ENCODE data around the gene GALNT4. TPM values are rescaled to one million over a fixed set of nuclear protein-coding genes. Genes with fewer than 3 reads are reported as not detected.

The GALNT4 gene

DNA sequence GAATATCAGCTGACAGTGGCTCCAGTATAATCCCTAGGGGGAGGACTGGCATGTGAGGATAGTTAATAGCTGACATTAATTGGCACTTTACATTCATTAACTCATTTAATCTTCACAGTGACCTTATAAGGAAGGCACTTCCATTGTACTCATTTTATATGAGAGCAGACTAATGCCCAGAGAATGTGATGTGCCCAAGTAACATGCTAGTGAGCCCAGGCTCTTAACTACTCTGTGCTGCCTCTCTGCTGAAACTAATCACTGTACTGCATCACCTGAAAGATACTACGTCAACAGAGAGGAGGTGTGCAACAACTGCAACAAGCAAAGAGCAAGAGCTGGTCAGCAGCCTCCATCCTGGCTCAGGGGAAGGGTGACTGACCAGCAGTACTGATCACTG is 40.1 kb downstream of the GALNT4 start:
- no peaks in the 10 kb centered on the region for H3K9me3 ChIP-seq (replicated peaks; ENCODE audit: low read length)
- no peak overlapping the region for H3K4me2 ChIP-seq (ENCODE audit: low read length)
- H3K4me1 ChIP-seq (ENCODE audit: control insufficient read depth, insufficient read depth, low read length) = no peaks in the 10 kb centered on the region

DNA sequence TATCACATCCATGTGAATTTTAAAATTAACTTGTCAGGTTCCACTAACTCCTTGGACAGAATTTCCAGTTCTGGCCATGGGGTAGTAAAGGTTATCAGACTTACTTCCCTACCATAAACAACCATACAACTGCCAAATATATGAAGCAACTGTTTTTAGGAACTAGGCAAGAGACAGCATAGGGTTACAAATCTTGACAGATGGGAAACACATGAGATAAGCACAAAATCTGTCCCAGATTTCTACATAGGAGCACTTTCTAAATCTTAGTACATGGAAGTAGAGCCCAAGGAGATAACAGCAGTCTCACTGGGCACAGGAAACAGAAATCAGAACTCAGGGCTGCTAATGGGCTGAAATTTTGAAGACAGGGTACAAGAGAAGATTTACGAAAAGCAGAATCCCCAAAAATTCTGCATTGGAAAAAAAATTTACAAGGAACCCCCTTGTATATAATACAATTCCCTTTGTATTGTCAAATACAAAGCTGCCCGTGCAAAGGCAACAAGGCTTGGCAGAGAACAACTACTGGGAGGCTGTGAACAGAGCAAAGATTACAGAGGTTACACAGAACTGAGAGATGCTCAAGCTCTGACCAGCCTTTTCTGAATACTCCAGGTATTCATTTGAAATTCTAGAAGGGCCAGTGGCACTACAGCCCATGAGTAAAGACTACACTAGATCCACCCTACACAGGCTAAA is 43.2 kb downstream of the GALNT4 start:
- Histone ChIP-seq H3K4me3 (ENCODE audit: low read length) (no peak overlapping the region), H3K4me1 (ENCODE audit: control insufficient read depth, insufficient read depth, low read length) (no peaks in the 10 kb centered on the region), H3K9me3 (replicated peaks; ENCODE audit: low read length) (no peaks in the 10 kb centered on the region), H3K4me2 (ENCODE audit: low read length) (no peak overlapping the region), H3K36me3 (ENCODE audit: insufficient read depth, low read length) (no peaks in the 10 kb centered on the region), H3K9ac (ENCODE audit: low read depth, low read length) (no peak overlapping the region), H3K27me3 (ENCODE audit: control insufficient read depth, insufficient read depth, low read length) (no peaks in the 10 kb centered on the region)

More for the DNA sequence above, 40.1 kb downstream of the GALNT4 start:
- H3K9ac ChIP-seq (ENCODE audit: low read depth, low read length) = no peak overlapping the region
- H3K36me3 ChIP-seq (ENCODE audit: insufficient read depth, low read length) = no peaks in the 10 kb centered on the region
- H3K27me3 ChIP-seq (ENCODE audit: control insufficient read depth, insufficient read depth, low read length) = no peaks in the 10 kb centered on the region
- no peak overlapping the region for H3K4me3 ChIP-seq (ENCODE audit: low read length)

DNA sequence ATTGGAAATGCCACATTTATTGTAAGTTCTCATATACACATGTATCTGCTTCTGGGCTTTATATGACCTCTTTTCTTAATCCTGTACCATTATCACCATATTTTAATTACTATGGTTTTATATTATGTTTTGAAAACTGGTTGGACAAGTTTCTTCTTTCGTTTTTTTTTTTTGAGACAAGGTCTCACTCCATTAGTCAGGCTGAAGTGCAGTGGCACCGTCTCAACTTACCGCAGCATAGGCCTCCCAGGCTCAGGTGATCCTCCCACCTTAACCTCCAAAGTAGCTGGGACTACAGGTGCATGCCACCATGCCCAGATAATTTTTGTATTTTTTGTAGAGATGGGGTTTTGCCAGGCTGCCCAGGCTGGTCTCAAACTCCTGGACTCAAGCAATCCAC is 44.6 kb downstream of the GALNT4 start:
- Histone ChIP-seq H3K4me3 (ENCODE audit: low read length) (no peak overlapping the region), H3K9me3 (replicated peaks; ENCODE audit: low read length) (no peaks in the 10 kb centered on the region), H3K9ac (ENCODE audit: low read depth, low read length) (no peak overlapping the region), H3K27me3 (ENCODE audit: control insufficient read depth, insufficient read depth, low read length) (no peaks in the 10 kb centered on the region), H3K4me1 (ENCODE audit: control insufficient read depth, insufficient read depth, low read length) (peaks cover 7% of the 10 kb centered on the region), H3K4me2 (ENCODE audit: low read length) (no peak overlapping the region), H3K36me3 (ENCODE audit: insufficient read depth, low read length) (no peaks in the 10 kb centered on the region)

DNA sequence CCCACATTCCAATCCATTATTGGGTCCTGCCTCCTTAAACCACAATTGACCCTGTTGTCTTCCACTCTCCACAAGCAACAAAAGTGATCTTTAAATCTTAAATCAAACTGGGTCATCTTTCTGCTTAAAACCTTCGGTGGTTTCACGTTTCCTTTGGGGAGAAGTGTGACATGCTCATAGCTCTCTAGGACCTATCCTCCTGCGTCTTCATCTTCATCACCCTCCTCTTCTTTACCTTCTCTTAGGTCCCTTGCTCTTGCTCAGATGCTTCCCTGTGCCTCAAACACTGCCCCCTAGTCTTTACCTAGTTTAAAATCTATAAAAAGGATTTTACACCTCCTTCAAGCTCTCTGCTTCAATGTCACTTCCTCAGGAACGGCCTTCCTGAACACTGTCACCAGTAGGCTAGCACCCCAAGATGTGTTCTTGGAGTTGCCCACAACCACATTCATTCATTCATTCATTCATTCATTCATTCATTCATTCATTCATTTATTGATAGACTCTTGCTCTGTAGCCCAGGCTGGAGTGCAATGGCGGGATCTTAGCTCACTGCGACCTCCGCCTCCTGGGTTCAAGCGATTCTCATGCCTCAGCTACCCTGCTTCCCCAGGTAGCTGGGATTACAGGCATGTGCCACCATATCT is 46.8 kb downstream of the GALNT4 start:
- Histone ChIP-seq H3K9me3 (replicated peaks; ENCODE audit: low read length) (no peaks in the 10 kb centered on the region), H3K9ac (ENCODE audit: low read depth, low read length) (no peak overlapping the region), H3K4me2 (ENCODE audit: low read length) (no peak overlapping the region), H3K4me1 (ENCODE audit: control insufficient read depth, insufficient read depth, low read length) (peaks cover 11% of the 10 kb centered on the region), H3K27me3 (ENCODE audit: control insufficient read depth, insufficient read depth, low read length) (no peaks in the 10 kb centered on the region), H3K4me3 (ENCODE audit: low read length) (no peak overlapping the region), H3K36me3 (ENCODE audit: insufficient read depth, low read length) (no peaks in the 10 kb centered on the region)

DNA sequence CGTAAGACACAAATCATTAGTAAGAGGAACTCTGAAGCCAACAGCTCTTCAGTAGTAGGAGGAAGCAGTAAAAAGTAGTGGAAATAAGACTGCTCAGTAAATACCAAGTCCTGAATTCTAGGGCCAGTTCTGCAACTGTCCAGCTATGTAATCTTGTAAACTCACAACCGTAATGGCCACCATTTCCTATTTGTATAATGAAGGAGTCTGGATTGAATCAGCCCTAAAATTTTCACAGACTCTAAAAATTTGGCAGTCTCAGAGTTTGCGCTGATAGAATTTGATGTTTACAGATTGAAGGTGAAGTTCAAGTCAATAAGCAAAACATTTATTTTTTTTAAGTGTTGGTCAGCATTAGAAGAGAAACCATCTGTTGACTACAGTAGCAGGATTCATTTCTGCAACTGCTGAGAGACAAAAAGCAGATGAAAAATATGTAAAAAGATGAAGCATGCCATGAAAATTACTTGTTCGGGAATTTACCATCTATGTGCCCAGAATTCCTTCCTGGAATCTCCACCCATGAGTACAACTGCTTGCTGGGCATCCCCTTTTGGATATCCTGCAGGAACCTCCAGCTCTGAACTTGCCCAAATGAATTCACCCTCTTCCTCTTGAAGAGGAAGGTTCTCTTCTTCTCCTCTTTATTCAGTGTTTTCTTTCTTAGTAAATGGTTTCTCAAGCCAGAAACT is 47.5 kb downstream of the GALNT4 start:
- Histone ChIP-seq H3K9me3 (replicated peaks; ENCODE audit: low read length) (no peaks in the 10 kb centered on the region), H3K36me3 (ENCODE audit: insufficient read depth, low read length) (no peaks in the 10 kb centered on the region), H3K9ac (ENCODE audit: low read depth, low read length) (no peak overlapping the region), H3K4me1 (ENCODE audit: control insufficient read depth, insufficient read depth, low read length) (peaks cover 18% of the 10 kb centered on the region), H3K4me3 (ENCODE audit: low read length) (no peak overlapping the region), H3K27me3 (ENCODE audit: control insufficient read depth, insufficient read depth, low read length) (no peaks in the 10 kb centered on the region), H3K4me2 (ENCODE audit: low read length) (no peak overlapping the region)

DNA sequence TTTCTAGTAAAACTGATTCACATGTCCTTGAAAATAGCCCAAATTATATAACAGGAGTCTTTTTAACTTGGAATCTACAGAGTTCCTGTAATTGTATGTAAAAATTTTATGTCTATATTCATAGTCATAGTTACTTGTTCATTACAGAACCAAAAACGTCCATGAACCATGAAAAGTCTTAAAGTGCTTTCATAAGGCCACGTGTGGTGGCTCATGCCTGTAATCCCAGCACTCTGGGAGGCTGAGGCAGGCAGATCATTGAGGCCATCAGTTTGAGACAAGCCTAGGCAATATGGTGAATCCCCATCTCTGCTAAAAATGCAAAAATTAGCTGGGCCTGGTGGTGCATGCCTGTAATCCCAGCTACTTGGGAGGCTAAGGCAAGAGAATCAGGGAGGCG is 48.4 kb downstream of the GALNT4 start:
- H3K9me3 ChIP-seq (replicated peaks; ENCODE audit: low read length) = no peaks in the 10 kb centered on the region
- no peaks in the 10 kb centered on the region for H3K27me3 ChIP-seq (ENCODE audit: control insufficient read depth, insufficient read depth, low read length)
- peaks cover 18% of the 10 kb centered on the region for H3K4me1 ChIP-seq (ENCODE audit: control insufficient read depth, insufficient read depth, low read length)
- no peak overlapping the region for H3K4me3 ChIP-seq (ENCODE audit: low read length)
- H3K9ac ChIP-seq (ENCODE audit: low read depth, low read length) = no peak overlapping the region
- H3K36me3 ChIP-seq (ENCODE audit: insufficient read depth, low read length) = no peaks in the 10 kb centered on the region
- H3K4me2 ChIP-seq (ENCODE audit: low read length) = no peak overlapping the region

DNA sequence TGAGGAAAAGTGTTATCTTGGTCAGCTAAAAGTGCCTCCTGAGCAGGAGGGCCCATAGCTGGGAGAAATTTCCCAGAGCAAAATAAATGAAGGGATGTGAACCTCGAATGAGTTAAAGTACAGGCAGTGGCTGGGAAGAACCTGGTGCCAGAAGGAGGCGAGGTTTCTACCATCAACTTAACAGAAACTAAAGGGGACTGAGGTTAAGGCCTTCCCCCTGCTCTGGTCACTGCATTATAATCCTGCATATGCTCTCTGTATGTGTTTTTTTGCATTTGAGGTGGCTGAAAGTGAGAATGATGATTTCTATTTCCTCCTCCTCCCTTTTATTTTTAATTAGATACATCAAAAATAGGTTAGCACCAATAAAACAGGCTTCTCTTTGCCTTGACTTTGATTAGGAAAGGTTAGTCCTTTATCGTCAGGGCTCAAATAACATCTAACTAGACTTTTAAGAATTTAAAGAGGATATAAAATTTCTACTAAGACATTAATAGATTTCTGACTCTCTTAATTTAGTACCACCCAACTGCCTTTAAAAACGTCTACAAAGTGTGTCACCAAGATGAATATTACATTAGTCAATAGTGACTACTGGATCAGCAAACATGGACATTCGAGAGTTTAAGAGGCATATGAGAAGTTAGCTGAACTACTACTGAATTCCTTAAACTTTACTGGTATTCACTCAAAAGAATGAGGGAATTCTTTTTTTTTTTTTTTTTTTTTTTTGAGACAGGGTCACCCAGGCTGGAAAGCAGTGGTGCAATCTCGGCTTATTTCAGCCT is 49.2 kb downstream of the GALNT4 start:
- Histone ChIP-seq H3K9ac (ENCODE audit: low read depth, low read length) (no peak overlapping the region), H3K4me3 (ENCODE audit: low read length) (no peak overlapping the region), H3K4me2 (ENCODE audit: low read length) (no peak overlapping the region), H3K4me1 (ENCODE audit: control insufficient read depth, insufficient read depth, low read length) (peaks cover 18% of the 10 kb centered on the region), H3K36me3 (ENCODE audit: insufficient read depth, low read length) (no peaks in the 10 kb centered on the region), H3K27me3 (ENCODE audit: control insufficient read depth, insufficient read depth, low read length) (no peaks in the 10 kb centered on the region), H3K9me3 (replicated peaks; ENCODE audit: low read length) (no peaks in the 10 kb centered on the region)

DNA sequence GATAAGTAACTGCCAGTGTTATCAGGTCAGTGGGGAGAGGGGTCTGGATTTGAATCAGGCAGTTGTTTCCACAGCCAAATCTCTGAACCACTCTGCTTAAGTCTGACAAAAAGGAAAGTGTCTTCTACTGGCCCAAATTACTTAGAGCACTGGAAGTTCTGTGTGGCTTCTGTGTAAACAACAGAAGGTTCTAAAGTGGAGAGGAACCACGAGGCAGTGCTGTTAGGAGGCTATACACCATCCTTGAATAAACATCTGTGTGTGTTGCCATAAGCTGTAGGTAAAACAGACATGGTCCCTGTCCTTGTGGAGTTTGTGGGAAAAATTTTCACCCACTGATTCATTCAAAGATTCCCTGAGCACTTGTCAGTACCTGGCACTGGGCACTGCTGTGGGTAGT is 50.0 kb downstream of the GALNT4 start:
- H3K4me3 ChIP-seq (ENCODE audit: low read length) = no peak overlapping the region
- no peak overlapping the region for H3K4me2 ChIP-seq (ENCODE audit: low read length)
- H3K4me1 ChIP-seq (ENCODE audit: control insufficient read depth, insufficient read depth, low read length) = peaks cover 18% of the 10 kb centered on the region
- no peaks in the 10 kb centered on the region for H3K27me3 ChIP-seq (ENCODE audit: control insufficient read depth, insufficient read depth, low read length)
- H3K9me3 ChIP-seq (replicated peaks; ENCODE audit: low read length) = no peaks in the 10 kb centered on the region
- H3K36me3 ChIP-seq (ENCODE audit: insufficient read depth, low read length) = no peaks in the 10 kb centered on the region
- no peak overlapping the region for H3K9ac ChIP-seq (ENCODE audit: low read depth, low read length)

Small RNA genes lying within 50 kb of the gene (small RNA-seq; reads per million reads assigned to genes)
- gene AC025034.2 (not detected), gene POC1B-GALNT4 (not detected)
